PFSK-1 (cell line): Measurements from ENCODE around the gene USP34.

Source experiments
- FOXP2 ChIP-seq: optimal IDR thresholded peaks from 2 replicates; pipeline ENCODE3; 2011; ENCODE audit warnings: borderline replicate concordance, control low read depth, inconsistent platforms; ENCODE audit not compliant: insufficient read depth; ENCODE audit errors: extremely low read length, extremely low read depth
- POLR2AphosphoS5 ChIP-seq: IDR thresholded peaks from 2 replicates; pipeline ENCODE4 v1.6.1; 2012; ENCODE audit warnings: low read depth, mild to moderate bottlenecking, control low read depth, low read length, moderate library complexity
- TAF1 ChIP-seq: IDR thresholded peaks from 2 replicates; pipeline ENCODE4 v1.6.1; 2012; ENCODE audit warnings: low read length, control low read depth, borderline replicate concordance; ENCODE audit not compliant: insufficient read depth
- TF ChIP-seq, protein P1 (sequence below), 2 experiments: IDR thresholded peaks; 2 replicates each; pipeline versions ENCODE4 v1.6.1 to v1.8.0; 2011 to 2012; ENCODE audit warnings: low read depth in 2 of 2, low read length in 2 of 2, control low read depth in 1 of 2, inconsistent platforms in 1 of 2, mild to moderate bottlenecking in 1 of 2, moderate library complexity in 1 of 2; ENCODE audit not compliant: insufficient read depth in 1 of 2

DNA sequence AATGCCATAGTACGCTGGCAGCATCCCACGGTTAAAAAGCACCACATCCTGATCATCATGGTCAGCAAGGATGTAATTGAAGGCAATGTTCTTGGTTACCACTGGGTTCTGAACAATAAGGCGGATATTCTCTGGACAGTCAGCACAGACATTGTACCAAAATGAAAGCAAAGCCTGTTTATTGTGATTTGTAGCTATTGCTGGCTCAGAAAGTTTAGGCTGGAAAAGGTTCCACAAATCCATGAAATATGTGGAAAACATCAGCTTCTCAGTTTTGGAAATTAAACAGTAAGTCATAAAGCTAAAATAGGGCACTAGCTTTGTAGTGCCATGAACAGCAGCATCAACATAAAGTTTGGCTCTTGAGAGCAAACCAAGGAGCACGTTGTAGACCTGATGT is 256.7 kb downstream of the USP34 start:
- no peak for TF ChIP-seq POLR2AphosphoS5
- TF ChIP-seq, protein P1, sequence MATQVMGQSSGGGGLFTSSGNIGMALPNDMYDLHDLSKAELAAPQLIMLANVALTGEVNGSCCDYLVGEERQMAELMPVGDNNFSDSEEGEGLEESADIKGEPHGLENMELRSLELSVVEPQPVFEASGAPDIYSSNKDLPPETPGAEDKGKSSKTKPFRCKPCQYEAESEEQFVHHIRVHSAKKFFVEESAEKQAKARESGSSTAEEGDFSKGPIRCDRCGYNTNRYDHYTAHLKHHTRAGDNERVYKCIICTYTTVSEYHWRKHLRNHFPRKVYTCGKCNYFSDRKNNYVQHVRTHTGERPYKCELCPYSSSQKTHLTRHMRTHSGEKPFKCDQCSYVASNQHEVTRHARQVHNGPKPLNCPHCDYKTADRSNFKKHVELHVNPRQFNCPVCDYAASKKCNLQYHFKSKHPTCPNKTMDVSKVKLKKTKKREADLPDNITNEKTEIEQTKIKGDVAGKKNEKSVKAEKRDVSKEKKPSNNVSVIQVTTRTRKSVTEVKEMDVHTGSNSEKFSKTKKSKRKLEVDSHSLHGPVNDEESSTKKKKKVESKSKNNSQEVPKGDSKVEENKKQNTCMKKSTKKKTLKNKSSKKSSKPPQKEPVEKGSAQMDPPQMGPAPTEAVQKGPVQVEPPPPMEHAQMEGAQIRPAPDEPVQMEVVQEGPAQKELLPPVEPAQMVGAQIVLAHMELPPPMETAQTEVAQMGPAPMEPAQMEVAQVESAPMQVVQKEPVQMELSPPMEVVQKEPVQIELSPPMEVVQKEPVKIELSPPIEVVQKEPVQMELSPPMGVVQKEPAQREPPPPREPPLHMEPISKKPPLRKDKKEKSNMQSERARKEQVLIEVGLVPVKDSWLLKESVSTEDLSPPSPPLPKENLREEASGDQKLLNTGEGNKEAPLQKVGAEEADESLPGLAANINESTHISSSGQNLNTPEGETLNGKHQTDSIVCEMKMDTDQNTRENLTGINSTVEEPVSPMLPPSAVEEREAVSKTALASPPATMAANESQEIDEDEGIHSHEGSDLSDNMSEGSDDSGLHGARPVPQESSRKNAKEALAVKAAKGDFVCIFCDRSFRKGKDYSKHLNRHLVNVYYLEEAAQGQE (IDR thresholded peaks at IDR 0.05; ENCODE audit: insufficient read depth in 1 of 2, low read depth in 2 of 2, low read length in 2 of 2): no peak
- TF ChIP-seq TAF1: no peak
- TF ChIP-seq FOXP2: no peak
